ENCODE results near the gene PLAAT1. TPM values are rescaled to one million over a fixed set of nuclear protein-coding genes. Genes with fewer than 3 reads are reported as not detected.

Gene PLAAT1
- total RNA-seq, 1 donor from 2014 or later, result 4.0 TPM

DNA sequence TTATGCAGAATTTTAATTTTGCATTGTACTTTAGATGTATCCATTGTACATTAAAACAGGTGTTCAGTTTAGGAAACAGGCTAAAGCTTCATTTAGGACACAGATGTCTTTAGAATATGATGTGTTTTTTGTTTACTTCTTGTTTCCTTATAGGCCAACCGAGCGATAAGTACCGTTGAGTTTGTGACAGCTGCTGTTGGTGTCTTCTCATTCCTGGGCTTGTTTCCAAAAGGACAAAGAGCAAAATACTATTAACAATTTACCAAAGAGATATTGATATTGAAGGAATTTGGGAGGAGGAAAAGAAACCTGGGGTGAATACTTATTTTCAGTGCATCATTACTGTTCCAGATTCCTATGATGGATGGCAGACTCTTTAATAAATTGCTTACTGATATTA, 29.4 kb downstream of the PLAAT1 start:
- H3K4me3 Mint-ChIP-seq, result no peak overlapping the region
- DNase-seq (ENCODE audit: low read depth, low spot score), result no peak
- no peaks in the 10 kb centered on the region for H3K4me1 Mint-ChIP-seq
- no peaks in the 10 kb centered on the region for H3K27me3 Mint-ChIP-seq (ENCODE audit: low read depth)
- peaks cover 9% of the 10 kb centered on the region for H3K9me3 Mint-ChIP-seq
- no peaks in the 10 kb centered on the region for H3K36me3 Mint-ChIP-seq (ENCODE audit: low read depth)
- TF ChIP-seq, protein P1, sequence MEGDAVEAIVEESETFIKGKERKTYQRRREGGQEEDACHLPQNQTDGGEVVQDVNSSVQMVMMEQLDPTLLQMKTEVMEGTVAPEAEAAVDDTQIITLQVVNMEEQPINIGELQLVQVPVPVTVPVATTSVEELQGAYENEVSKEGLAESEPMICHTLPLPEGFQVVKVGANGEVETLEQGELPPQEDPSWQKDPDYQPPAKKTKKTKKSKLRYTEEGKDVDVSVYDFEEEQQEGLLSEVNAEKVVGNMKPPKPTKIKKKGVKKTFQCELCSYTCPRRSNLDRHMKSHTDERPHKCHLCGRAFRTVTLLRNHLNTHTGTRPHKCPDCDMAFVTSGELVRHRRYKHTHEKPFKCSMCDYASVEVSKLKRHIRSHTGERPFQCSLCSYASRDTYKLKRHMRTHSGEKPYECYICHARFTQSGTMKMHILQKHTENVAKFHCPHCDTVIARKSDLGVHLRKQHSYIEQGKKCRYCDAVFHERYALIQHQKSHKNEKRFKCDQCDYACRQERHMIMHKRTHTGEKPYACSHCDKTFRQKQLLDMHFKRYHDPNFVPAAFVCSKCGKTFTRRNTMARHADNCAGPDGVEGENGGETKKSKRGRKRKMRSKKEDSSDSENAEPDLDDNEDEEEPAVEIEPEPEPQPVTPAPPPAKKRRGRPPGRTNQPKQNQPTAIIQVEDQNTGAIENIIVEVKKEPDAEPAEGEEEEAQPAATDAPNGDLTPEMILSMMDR (conservative IDR thresholded peaks at IDR 0.05), result no peak
- H3K27ac Mint-ChIP-seq (ENCODE audit: unreplicated experiment), result no peak overlapping the region

DNA sequence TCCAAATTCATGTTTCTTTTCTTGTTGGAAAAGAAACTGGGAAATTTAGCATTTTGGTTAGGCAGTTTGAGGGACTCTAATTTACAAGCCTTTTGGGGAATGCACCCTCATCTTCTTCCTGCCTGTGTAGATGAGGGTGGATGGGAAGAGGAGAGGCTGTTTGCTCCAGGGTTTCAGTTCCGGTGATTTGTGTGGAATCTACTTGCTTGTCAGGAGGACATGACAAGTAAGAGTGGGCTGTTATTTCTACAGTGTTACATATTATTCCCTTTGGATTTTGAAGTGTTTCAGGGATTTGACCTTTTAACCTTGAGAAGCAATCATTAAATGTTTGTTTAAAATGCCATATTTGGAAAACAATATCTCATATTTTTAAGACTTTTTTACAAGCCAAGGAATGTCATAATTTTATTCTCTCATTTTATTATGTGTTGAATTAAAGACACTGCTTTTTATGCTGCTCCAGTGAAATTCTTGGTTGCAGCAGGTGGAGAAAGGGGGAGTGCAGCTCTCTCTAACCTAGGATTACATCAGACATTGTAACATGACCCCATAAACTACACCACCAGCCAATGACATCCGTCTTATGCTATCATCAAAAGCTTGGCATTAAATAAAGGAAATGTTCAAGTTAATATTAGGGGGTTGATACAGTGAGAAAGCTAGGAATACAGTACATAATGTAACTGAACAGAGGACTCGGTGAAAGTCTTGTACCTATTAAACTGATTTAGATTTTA, 30.2 kb downstream of the PLAAT1 start:
- H3K9me3 Mint-ChIP-seq, result peaks cover 5% of the 10 kb centered on the region
- H3K36me3 Mint-ChIP-seq (ENCODE audit: low read depth), result no peaks in the 10 kb centered on the region
- DNase-seq (ENCODE audit: low read depth, low spot score), result no peak
- H3K4me3 Mint-ChIP-seq, result no peak overlapping the region
- TF ChIP-seq, protein P1 (conservative IDR thresholded peaks at IDR 0.05), result no peak
- no peaks in the 10 kb centered on the region for H3K27me3 Mint-ChIP-seq (ENCODE audit: low read depth)
- H3K27ac Mint-ChIP-seq (ENCODE audit: unreplicated experiment), result no peak overlapping the region
- no peaks in the 10 kb centered on the region for H3K4me1 Mint-ChIP-seq

DNA sequence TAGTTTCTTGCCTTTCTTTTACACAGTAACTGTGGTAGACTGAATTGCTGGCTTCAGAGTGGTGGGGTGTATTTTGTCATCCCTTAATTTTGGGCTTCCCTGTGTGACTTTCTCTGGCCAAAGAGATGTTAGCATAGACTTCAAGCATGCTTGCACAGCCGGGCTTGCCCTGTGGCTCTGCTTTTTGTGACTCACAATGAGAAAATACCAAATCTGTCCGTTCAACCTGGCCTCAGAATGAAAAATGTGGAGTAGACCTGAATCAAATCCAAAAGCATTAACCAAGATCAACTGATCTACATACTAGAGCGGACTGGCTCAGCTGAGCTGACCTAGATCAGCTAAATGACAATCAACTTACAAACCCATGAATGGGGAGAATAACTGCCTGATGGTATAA, 51.4 kb downstream of the PLAAT1 start:
- H3K9me3 Mint-ChIP-seq, result peaks cover 15% of the 10 kb centered on the region
- H3K27me3 Mint-ChIP-seq (ENCODE audit: low read depth), result no peaks in the 10 kb centered on the region
- no peak overlapping the region for H3K4me3 Mint-ChIP-seq
- no peaks in the 10 kb centered on the region for H3K4me1 Mint-ChIP-seq
- TF ChIP-seq, protein P1 (conservative IDR thresholded peaks at IDR 0.05), result no peak
- H3K36me3 Mint-ChIP-seq (ENCODE audit: low read depth), result no peaks in the 10 kb centered on the region
- DNase-seq (ENCODE audit: low read depth, low spot score), result no peak
- H3K27ac Mint-ChIP-seq (ENCODE audit: unreplicated experiment), result no peak overlapping the region

DNA sequence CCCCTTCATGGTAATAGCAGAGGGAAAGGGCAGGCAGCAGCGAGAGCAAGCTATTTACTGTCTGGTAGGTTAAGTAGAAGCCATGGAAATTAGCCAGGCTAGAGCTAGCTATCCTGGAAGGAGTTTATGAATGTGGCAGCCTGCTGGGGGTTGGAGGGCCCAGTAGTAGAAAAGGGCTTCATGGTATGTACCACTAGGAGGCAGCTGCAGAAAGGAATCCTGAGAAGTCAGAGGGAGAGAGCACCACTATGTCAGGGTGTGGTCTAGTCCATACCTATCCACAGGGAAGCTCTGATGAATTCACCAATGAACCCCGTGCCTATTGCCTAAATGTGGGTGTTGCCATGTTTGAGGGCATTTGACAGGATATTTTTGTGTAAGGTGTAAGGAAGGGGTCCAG, 55.0 kb downstream of the PLAAT1 start:
- H3K4me1 Mint-ChIP-seq, result no peaks in the 10 kb centered on the region
- no peak overlapping the region for H3K4me3 Mint-ChIP-seq
- peaks cover 15% of the 10 kb centered on the region for H3K9me3 Mint-ChIP-seq

DNA sequence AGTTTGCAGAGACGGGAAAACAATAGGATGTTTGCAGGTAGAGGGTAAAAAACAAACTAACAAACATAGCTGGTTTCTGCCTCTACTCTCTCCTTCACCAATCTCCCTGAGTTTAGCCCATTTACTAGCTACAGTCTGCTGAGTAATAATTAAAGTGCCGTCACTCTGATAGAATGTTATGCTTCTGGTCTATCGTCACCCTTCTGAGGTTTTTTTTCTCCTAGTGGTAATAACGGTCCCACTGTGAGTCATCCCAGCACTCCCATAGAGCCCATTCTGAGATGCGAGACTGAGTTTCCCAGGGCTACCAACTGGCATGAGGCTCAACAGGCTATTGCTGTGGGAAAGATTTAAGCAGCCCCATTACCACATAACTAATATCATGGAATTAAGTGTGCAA, 56.4 kb downstream of the PLAAT1 start:
- no peaks in the 10 kb centered on the region for H3K36me3 Mint-ChIP-seq (ENCODE audit: low read depth)
- no peak overlapping the region for H3K27ac Mint-ChIP-seq (ENCODE audit: unreplicated experiment)

More for the DNA sequence above, 55.0 kb downstream of the PLAAT1 start:
- DNase-seq (ENCODE audit: low read depth, low spot score), result no peak
- TF ChIP-seq, protein P1 (conservative IDR thresholded peaks at IDR 0.05), result no peak
- Mint-ChIP-seq H3K27ac (ENCODE audit: unreplicated experiment) (no peak overlapping the region), H3K36me3 (ENCODE audit: low read depth) (no peaks in the 10 kb centered on the region), H3K27me3 (ENCODE audit: low read depth) (no peaks in the 10 kb centered on the region)

More for the DNA sequence above, 56.4 kb downstream of the PLAAT1 start:
- no peak overlapping the region for H3K4me3 Mint-ChIP-seq
- no peaks in the 10 kb centered on the region for H3K4me1 Mint-ChIP-seq
- no peaks in the 10 kb centered on the region for H3K27me3 Mint-ChIP-seq (ENCODE audit: low read depth)
- H3K9me3 Mint-ChIP-seq, result peaks cover 13% of the 10 kb centered on the region
- TF ChIP-seq, protein P1 (conservative IDR thresholded peaks at IDR 0.05), result no peak
- DNase-seq (ENCODE audit: low read depth, low spot score), result no peak
